ENCODE measurements around the gene PITPNC1. TPM values are rescaled to one million over a fixed set of nuclear protein-coding genes. Genes with fewer than 3 reads are reported as not detected.

PITPNC1 gene
- total and polyA plus RNA-seq, 2 donors (not counting 3 experiments of a cell fraction or from before 2014, with no cell fraction given): 2.4 to 9.6 TPM

DNA sequence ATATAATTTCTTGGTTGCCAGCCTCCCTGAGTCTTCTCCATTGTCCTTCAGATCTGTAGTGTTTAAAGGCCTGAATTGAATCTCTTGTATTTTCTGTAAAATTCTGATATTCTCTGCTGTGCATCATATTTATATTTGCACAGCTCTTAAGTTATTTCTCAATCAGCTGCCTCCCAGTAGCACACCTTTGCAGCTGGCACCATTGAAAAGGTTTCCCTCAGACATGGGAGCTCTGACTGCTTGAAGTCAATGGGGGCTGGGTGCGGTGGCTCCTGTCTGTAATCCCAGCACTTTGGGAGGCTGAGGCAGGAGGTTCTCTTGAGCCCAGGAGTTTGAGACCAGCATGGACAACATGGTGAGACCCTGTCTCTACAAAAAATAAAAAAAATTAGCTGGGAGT lies 40.4 kb downstream of the PITPNC1 start:
- no peak for FAIRE-seq
- no peak for DNase-seq (ENCODE audit: low read depth, low spot score)
- no peaks in the 10 kb centered on the region for H3K9me3 ChIP-seq (replicated peaks; ENCODE audit: control insufficient read depth, insufficient read depth, low read length)
- no peak overlapping the region for H2AFZ ChIP-seq (ENCODE audit: low read depth, low read length)
- BruUV-seq (replicated peaks): no TSS peak
- peaks cover 17% of the 10 kb centered on the region for H3K4me1 ChIP-seq (ENCODE audit: control insufficient read depth, extremely low read depth, insufficient read depth, low read length)
- CTCF ChIA-PET: no interaction called here
- H3K9me1 ChIP-seq (replicated peaks; ENCODE audit: control insufficient read depth, extremely low read depth, insufficient read depth, low read length): no peaks in the 10 kb centered on the region
- no peak overlapping the region for H3K27ac ChIP-seq (ENCODE audit: insufficient read depth, low read depth, low read length)
- no peak overlapping the region for H3K4me2 ChIP-seq (ENCODE audit: insufficient read depth, low read length)
- H3K79me2 ChIP-seq (ENCODE audit: control insufficient read depth, insufficient read depth, low read length): no peaks in the 10 kb centered on the region
- no peaks in the 10 kb centered on the region for H3K27me3 ChIP-seq (ENCODE audit: control insufficient read depth in 2 of 2, insufficient read depth in 2 of 2, low read length in 2 of 2)
- dilution Hi-C loops (cut with MboI; ENCODE audit: extremely low pct_ligation_motif_present, low sequenced_read_pairs) (no loop called here), intact Hi-C loops (cut with micrococcal nuclease) (no loop called here)
- H3K36me3 ChIP-seq (ENCODE audit: control insufficient read depth in 2 of 2, extremely low read depth in 1 of 2, insufficient read depth in 2 of 2, low read length in 2 of 2): no peaks in the 10 kb centered on the region
- no peak overlapping the region for H3K4me3 ChIP-seq (replicated peaks in 1 of 3; ENCODE audit: insufficient read depth in 1 of 3, low read depth in 1 of 3, low read length in 3 of 3)
- TF ChIP-seq GATA2 (IDR thresholded peaks at IDR 0.05; ENCODE audit: insufficient read depth, insufficient read length, low read depth, low read length) (no peak), POLR2AphosphoS5 (IDR thresholded peaks at IDR 0.05; ENCODE audit: insufficient read depth, low read depth, low read length) (no peak), EZH2 (IDR thresholded peaks at IDR 0.05; ENCODE audit: borderline replicate concordance, low read depth, low read length, severe bottlenecking) (no peak), MAX (IDR thresholded peaks at IDR 0.05; ENCODE audit: insufficient read depth, insufficient read length) (no peak), FOS (IDR thresholded peaks at IDR 0.05; ENCODE audit: borderline replicate concordance, insufficient read depth, low read length) (no peak), POLR2A (IDR thresholded peaks at IDR 0.05; ENCODE audit: low read depth, low read length) (no peak), JUN (IDR thresholded peaks at IDR 0.05; ENCODE audit: borderline replicate concordance, insufficient read depth, insufficient read length, low read depth) (no peak), MYC (IDR thresholded peaks at IDR 0.05; ENCODE audit: low read depth, low read length) (no peak)
- TF ChIP-seq, protein P1, sequence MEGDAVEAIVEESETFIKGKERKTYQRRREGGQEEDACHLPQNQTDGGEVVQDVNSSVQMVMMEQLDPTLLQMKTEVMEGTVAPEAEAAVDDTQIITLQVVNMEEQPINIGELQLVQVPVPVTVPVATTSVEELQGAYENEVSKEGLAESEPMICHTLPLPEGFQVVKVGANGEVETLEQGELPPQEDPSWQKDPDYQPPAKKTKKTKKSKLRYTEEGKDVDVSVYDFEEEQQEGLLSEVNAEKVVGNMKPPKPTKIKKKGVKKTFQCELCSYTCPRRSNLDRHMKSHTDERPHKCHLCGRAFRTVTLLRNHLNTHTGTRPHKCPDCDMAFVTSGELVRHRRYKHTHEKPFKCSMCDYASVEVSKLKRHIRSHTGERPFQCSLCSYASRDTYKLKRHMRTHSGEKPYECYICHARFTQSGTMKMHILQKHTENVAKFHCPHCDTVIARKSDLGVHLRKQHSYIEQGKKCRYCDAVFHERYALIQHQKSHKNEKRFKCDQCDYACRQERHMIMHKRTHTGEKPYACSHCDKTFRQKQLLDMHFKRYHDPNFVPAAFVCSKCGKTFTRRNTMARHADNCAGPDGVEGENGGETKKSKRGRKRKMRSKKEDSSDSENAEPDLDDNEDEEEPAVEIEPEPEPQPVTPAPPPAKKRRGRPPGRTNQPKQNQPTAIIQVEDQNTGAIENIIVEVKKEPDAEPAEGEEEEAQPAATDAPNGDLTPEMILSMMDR (IDR thresholded peaks at IDR 0.05; ENCODE audit: extremely low read depth in 1 of 2, insufficient read depth in 1 of 2, low read depth in 1 of 2, low read length in 2 of 2): no peak
- H4K20me1 ChIP-seq (replicated peaks; ENCODE audit: control insufficient read depth, extremely low read depth, insufficient read depth, low read length): peaks cover 2% of the 10 kb centered on the region
- POLR2A ChIA-PET: no interaction called here
- H3K9ac ChIP-seq (replicated peaks; ENCODE audit: extremely low read depth, insufficient read depth, low read length): no peak overlapping the region

Data from endothelial cell of umbilical vein (primary cell).